Activated naive CD8-positive, alpha-beta T cell treated with anti-CD3 and anti-CD28 coated beads, Interleukin-2, amount 10 ng/mL, durations not matched to agents 7 days and 5 days (primary cell): ENCODE results near the gene GPR68. TPM values are rescaled to one million over a fixed set of nuclear protein-coding genes. Genes with fewer than 3 reads are reported as not detected.

ENCODE experiments used
- ATAC-seq: fragments of 150-1000 bp; cut with Tn5 transposase; one replicate; pipeline ENCODE4 v1.10.0; 2021; ENCODE audit warnings: low read depth, moderate library complexity
- POLR2A ChIA-PET: fragments of 350-600 bp; sonication (Branson Sonifier 250); formaldehyde crosslinking; loops from one replicate; lab custom pipeline; 2021; ENCODE audit warnings: antibody characterized with exemption; lab: Charles Lee
- DNase-seq: peaks from one replicate; pipeline ENCODE4 v3.0.0; 2021
- H3K27ac Mint-ChIP-seq: one replicate; pipeline ENCODE4 v1.8.0; 2022; ENCODE audit warnings: mild to moderate bottlenecking, mixed read lengths
- H3K27me3 Mint-ChIP-seq: one replicate; pipeline ENCODE4 v1.8.0; 2022; ENCODE audit warnings: mild to moderate bottlenecking, moderate library complexity, mixed read lengths
- H3K36me3 Mint-ChIP-seq: one replicate; pipeline ENCODE4 v1.8.0; 2021; ENCODE audit warnings: mild to moderate bottlenecking, mixed read lengths
- H3K4me1 Mint-ChIP-seq: one replicate; pipeline ENCODE4 v1.8.0; 2021; ENCODE audit warnings: mixed read lengths
- H3K4me3 Mint-ChIP-seq: one replicate; pipeline ENCODE4 v1.8.0; 2022; ENCODE audit warnings: mild to moderate bottlenecking, moderate library complexity, mixed read lengths
- H3K9me3 Mint-ChIP-seq: one replicate; pipeline ENCODE4 v1.8.0; 2021; ENCODE audit warnings: mixed read lengths
- total RNA-seq, 2 experiments: library from RNA; stranded (reverse); gene quantifications; one replicate each; pipeline ENCODE4 v1.2.3, GENCODE V29; 2021

GPR68 gene
- total RNA-seq, 2 experiments from 2014 or later: 23.0 to 28.0 TPM

- H3K9me3 Mint-ChIP-seq: no peaks in the 10 kb centered on the region
These were observed 1.4 kb downstream of the GPR68 start for GRCh38 chr14:91243074-91243471.

GRCh38 chr14:91242635-91243034, 1.9 kb downstream of the GPR68 start:
- peaks cover 71% of the 10 kb centered on the region for H3K36me3 Mint-ChIP-seq
- DNase-seq (no peak), ATAC-seq (no peak)
- POLR2A ChIA-PET: interaction anchor here (0.8 to 7.1 kb wide), 11 partner anchors 9 to 127 kb away, joined by 3 to 232 read pairs (median 5); no protein-coding TSS in a partner anchor
- no peaks in the 10 kb centered on the region for H3K9me3 Mint-ChIP-seq
- H3K27ac Mint-ChIP-seq: peak overlapping the region; percentile 90
- H3K4me3 Mint-ChIP-seq: peak overlapping the region; percentile 88
- H3K4me1 Mint-ChIP-seq: peaks cover 81% of the 10 kb centered on the region
- no peaks in the 10 kb centered on the region for H3K27me3 Mint-ChIP-seq

More at GRCh38 chr14:91243074-91243471, 1.4 kb downstream of the GPR68 start:
- Mint-ChIP-seq H3K4me3 (peak overlapping the region; percentile 88), H3K4me1 (peaks cover 81% of the 10 kb centered on the region), H3K36me3 (peaks cover 71% of the 10 kb centered on the region), H3K27ac (peak overlapping the region; percentile 90), H3K27me3 (no peaks in the 10 kb centered on the region)
- ATAC-seq (no peak), DNase-seq (no peak)
- POLR2A ChIA-PET: interaction anchor here (0.7 to 7.1 kb wide), 17 partner anchors 10 to 624 kb away, joined by 3 to 232 read pairs (median 6); partner anchors contain the start of genes CCDC88C, RPS6KA5 and TC2N

GRCh38 chr14:91241863-91242262, 2.6 kb downstream of the GPR68 start:
- Mint-ChIP-seq H3K4me3 (peak overlapping the region; percentile 88), H3K36me3 (peaks cover 71% of the 10 kb centered on the region), H3K9me3 (no peaks in the 10 kb centered on the region), H3K27ac (peak overlapping the region; percentile 90), H3K27me3 (no peaks in the 10 kb centered on the region), H3K4me1 (peaks cover 80% of the 10 kb centered on the region)
- no peak for ATAC-seq
- POLR2A ChIA-PET: interaction anchor here (0.7 to 7.1 kb wide), 11 partner anchors 9 to 174 kb away, joined by 3 to 232 read pairs (median 4); no protein-coding TSS in a partner anchor
- DNase-seq: no peak

GRCh38 chr14:91238661-91239060, 5.8 kb downstream of the GPR68 start:
- H3K36me3 Mint-ChIP-seq: peaks cover 81% of the 10 kb centered on the region
- H3K27ac Mint-ChIP-seq: peak overlapping the region; percentile 36
- ATAC-seq (no peak), DNase-seq (no peak)
- no peak overlapping the region for H3K4me3 Mint-ChIP-seq
- H3K4me1 Mint-ChIP-seq: peaks cover 61% of the 10 kb centered on the region
- H3K27me3 Mint-ChIP-seq: no peaks in the 10 kb centered on the region
- no peaks in the 10 kb centered on the region for H3K9me3 Mint-ChIP-seq
- POLR2A ChIA-PET: interaction anchor here (0.8 to 1.6 kb wide), 4 partner anchors 10 to 13 kb away, joined by 3 to 5 read pairs (median 4); no protein-coding TSS in a partner anchor

- DNase-seq: no peak
- Mint-ChIP-seq H3K36me3 (peaks cover 80% of the 10 kb centered on the region), H3K27me3 (no peaks in the 10 kb centered on the region), H3K9me3 (no peaks in the 10 kb centered on the region), H3K27ac (peak overlapping the region; percentile 35), H3K4me3 (no peak overlapping the region), H3K4me1 (peaks cover 58% of the 10 kb centered on the region)
- ATAC-seq: no peak
- POLR2A ChIA-PET: interaction anchor here (1.6 kb wide), 1 partner anchor 9 kb away, joined by 5 read pairs; no protein-coding TSS in a partner anchor
These were observed 6.4 kb downstream of the GPR68 start for GRCh38 chr14:91238085-91238484.

- H3K4me3 Mint-ChIP-seq: no peak overlapping the region
- peaks cover 78% of the 10 kb centered on the region for H3K36me3 Mint-ChIP-seq
- ATAC-seq: no peak
- peaks cover 54% of the 10 kb centered on the region for H3K4me1 Mint-ChIP-seq
- H3K9me3 Mint-ChIP-seq: peaks cover 3% of the 10 kb centered on the region
- no peak for DNase-seq
- POLR2A ChIA-PET: no interaction called here
- peak overlapping the region; percentile 8 for H3K27ac Mint-ChIP-seq
- H3K27me3 Mint-ChIP-seq: no peaks in the 10 kb centered on the region
These were observed 7.3 kb downstream of the GPR68 start for GRCh38 chr14:91237219-91237618.

GRCh38 chr14:91235841-91236240, 8.7 kb downstream of the GPR68 start:
- Mint-ChIP-seq H3K9me3 (peaks cover 3% of the 10 kb centered on the region), H3K27me3 (no peaks in the 10 kb centered on the region), H3K4me1 (peaks cover 55% of the 10 kb centered on the region), H3K36me3 (peaks cover 77% of the 10 kb centered on the region), H3K27ac (no peak overlapping the region), H3K4me3 (no peak overlapping the region)
- DNase-seq: no peak
- POLR2A ChIA-PET: interaction anchor here (4.9 kb wide), 1 partner anchor 8 kb away, joined by 39 read pairs; the partner anchor contains the start of gene GPR68
- no peak for ATAC-seq

- DNase-seq: no peak
- no peak for ATAC-seq
- H3K4me3 Mint-ChIP-seq: no peak overlapping the region
These were observed 9.8 kb downstream of the GPR68 start for GRCh38 chr14:91234791-91235114.

GRCh38 chr14:91233936-91234790, 10.3 kb downstream of the GPR68 start:
- H3K27ac Mint-ChIP-seq: peak overlapping the region; percentile 40
- DNase-seq (no peak), ATAC-seq (no peak)
- H3K36me3 Mint-ChIP-seq: peaks cover 71% of the 10 kb centered on the region
- H3K4me3 Mint-ChIP-seq: no peak overlapping the region
- H3K27me3 Mint-ChIP-seq: no peaks in the 10 kb centered on the region
- H3K9me3 Mint-ChIP-seq: peaks cover 3% of the 10 kb centered on the region
- POLR2A ChIA-PET: interaction anchor here (1.2 to 4.9 kb wide), 2 partner anchors 10 to 26 kb away, joined by 3 to 39 read pairs; partner anchors contain the start of gene GPR68
- H3K4me1 Mint-ChIP-seq: peaks cover 57% of the 10 kb centered on the region

More at GRCh38 chr14:91234791-91235114, 9.8 kb downstream of the GPR68 start:
- POLR2A ChIA-PET: interaction anchor here (1.2 to 4.9 kb wide), 2 partner anchors 9 to 26 kb away, joined by 3 to 39 read pairs; partner anchors contain the start of gene GPR68
- H3K27me3 Mint-ChIP-seq: no peaks in the 10 kb centered on the region
- peaks cover 76% of the 10 kb centered on the region for H3K36me3 Mint-ChIP-seq
- H3K27ac Mint-ChIP-seq: peak overlapping the region; percentile 40
- H3K4me1 Mint-ChIP-seq: peaks cover 57% of the 10 kb centered on the region
- H3K9me3 Mint-ChIP-seq: peaks cover 3% of the 10 kb centered on the region

GRCh38 chr14:91232603-91233002, 11.9 kb downstream of the GPR68 start:
- Mint-ChIP-seq H3K4me3 (peak overlapping the region; percentile 39), H3K9me3 (peaks cover 3% of the 10 kb centered on the region), H3K27ac (peak overlapping the region; percentile 97), H3K27me3 (no peaks in the 10 kb centered on the region), H3K4me1 (peaks cover 56% of the 10 kb centered on the region), H3K36me3 (peaks cover 59% of the 10 kb centered on the region)
- no peak for ATAC-seq
- POLR2A ChIA-PET: interaction anchor here (4.9 kb wide), 1 partner anchor 11 kb away, joined by 39 read pairs; the partner anchor contains the start of gene GPR68
- DNase-seq: no peak

GRCh38 chr14:91232052-91232451, 12.5 kb downstream of the GPR68 start:
- H3K9me3 Mint-ChIP-seq: peaks cover 3% of the 10 kb centered on the region
- DNase-seq (no peak), ATAC-seq (no peak)
- peak overlapping the region; percentile 39 for H3K4me3 Mint-ChIP-seq
- POLR2A ChIA-PET: interaction anchor here (4.9 kb wide), 1 partner anchor 12 kb away, joined by 39 read pairs; the partner anchor contains the start of gene GPR68
- peaks cover 58% of the 10 kb centered on the region for H3K4me1 Mint-ChIP-seq
- peak overlapping the region; percentile 97 for H3K27ac Mint-ChIP-seq
- H3K27me3 Mint-ChIP-seq: no peaks in the 10 kb centered on the region
- H3K36me3 Mint-ChIP-seq: peaks cover 56% of the 10 kb centered on the region

GRCh38 chr14:91231446-91231845, 13.1 kb downstream of the GPR68 start:
- ATAC-seq (no peak), DNase-seq (no peak)
- Mint-ChIP-seq H3K4me3 (peak overlapping the region; percentile 80), H3K4me1 (peaks cover 63% of the 10 kb centered on the region), H3K36me3 (peaks cover 58% of the 10 kb centered on the region), H3K27me3 (no peaks in the 10 kb centered on the region), H3K9me3 (peaks cover 3% of the 10 kb centered on the region), H3K27ac (peak overlapping the region; percentile 97)
- POLR2A ChIA-PET: interaction anchor here (0.8 to 4.9 kb wide), 2 partner anchors 12 to 19 kb away, joined by 3 to 39 read pairs; partner anchors contain the start of gene GPR68
